ENCODE results near the gene LGALS14. TPM values are rescaled to one million over a fixed set of nuclear protein-coding genes. Genes with fewer than 3 reads are reported as not detected.

LGALS14 gene
- total and polyA plus RNA-seq, 10 of the 15 experiments (the other 5 are each of a cell fraction or from before 2014, with no cell fraction given): 5.1 to 34.6 (median 7.3) TPM

GRCh38 chr19:39705578-39706188 lies 1.4 kb downstream of the LGALS14 start (continued):
- no peak for TF ChIP-seq E4F1 (IDR thresholded peaks at IDR 0.05; ENCODE audit: borderline replicate concordance, partially characterized antibody)
- no peak for TF ChIP-seq STAT1 (conservative IDR thresholded peaks at IDR 0.05)
- no peak for TF ChIP-seq ZZZ3 (IDR thresholded peaks at IDR 0.05; ENCODE audit: control insufficient read depth, insufficient read length, low read depth)
- 0 out of 2 replicates have a peak, but pooled peaks have one; percentile 54 for TF ChIP-seq NFIC (IDR thresholded peaks at IDR 0.05; ENCODE audit: low read depth, low read length)
- no peak for TF ChIP-seq RBBP5 (conservative IDR thresholded peaks at IDR 0.05)
- no peak for TF ChIP-seq NFYB (IDR thresholded peaks at IDR 0.05; ENCODE audit: insufficient read depth, low read depth, low read length)
- no peak for TF ChIP-seq ZSCAN29 (IDR thresholded peaks at IDR 0.05)
- TF ChIP-seq CBX3 (IDR thresholded peaks at IDR 0.05; ENCODE audit: borderline replicate concordance, low read depth): no peak
- peak; percentile 14; the same call in 1 of the 2 replicates for TF ChIP-seq MTA2 (IDR thresholded peaks at IDR 0.05; ENCODE audit: low read depth)
- peak; percentile 35; the same call in 1 of the 2 replicates for TF ChIP-seq RELB (IDR thresholded peaks at IDR 0.05; ENCODE audit: low read depth)
- no peak for TF ChIP-seq USF1 (IDR thresholded peaks at IDR 0.05; ENCODE audit: borderline replicate concordance, extremely low read length, insufficient read depth, low read depth, low read length)
- peak; percentile 73 for TF ChIP-seq GABPA (IDR thresholded peaks at IDR 0.05; ENCODE audit: low read depth)
- TF ChIP-seq NR2C1 (IDR thresholded peaks at IDR 0.05): no peak
- TF ChIP-seq MXI1 (IDR thresholded peaks at IDR 0.05; ENCODE audit: low read depth, low read length): no peak
- TF ChIP-seq FOS (IDR thresholded peaks at IDR 0.05; ENCODE audit: borderline replicate concordance, extremely low read depth, insufficient read length): no peak
- TF ChIP-seq ZNF622 (IDR thresholded peaks at IDR 0.05): no peak
- TF ChIP-seq, protein P1, sequence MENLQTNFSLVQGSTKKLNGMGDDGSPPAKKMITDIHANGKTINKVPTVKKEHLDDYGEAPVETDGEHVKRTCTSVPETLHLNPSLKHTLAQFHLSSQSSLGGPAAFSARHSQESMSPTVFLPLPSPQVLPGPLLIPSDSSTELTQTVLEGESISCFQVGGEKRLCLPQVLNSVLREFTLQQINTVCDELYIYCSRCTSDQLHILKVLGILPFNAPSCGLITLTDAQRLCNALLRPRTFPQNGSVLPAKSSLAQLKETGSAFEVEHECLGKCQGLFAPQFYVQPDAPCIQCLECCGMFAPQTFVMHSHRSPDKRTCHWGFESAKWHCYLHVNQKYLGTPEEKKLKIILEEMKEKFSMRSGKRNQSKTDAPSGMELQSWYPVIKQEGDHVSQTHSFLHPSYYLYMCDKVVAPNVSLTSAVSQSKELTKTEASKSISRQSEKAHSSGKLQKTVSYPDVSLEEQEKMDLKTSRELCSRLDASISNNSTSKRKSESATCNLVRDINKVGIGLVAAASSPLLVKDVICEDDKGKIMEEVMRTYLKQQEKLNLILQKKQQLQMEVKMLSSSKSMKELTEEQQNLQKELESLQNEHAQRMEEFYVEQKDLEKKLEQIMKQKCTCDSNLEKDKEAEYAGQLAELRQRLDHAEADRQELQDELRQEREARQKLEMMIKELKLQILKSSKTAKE (IDR thresholded peaks at IDR 0.05; ENCODE audit: low read depth, poor library complexity, severe bottlenecking): no peak
- peak; percentile 79 for TF ChIP-seq ATF7 (IDR thresholded peaks at IDR 0.05; ENCODE audit: low read depth)
- no peak for TF ChIP-seq PRDM15 (CRISPR knock-in tag; IDR thresholded peaks at IDR 0.05)

Measured in GM12878 (cell line).